Hepatocyte (in vitro differentiated cells): ENCODE results near the gene VGLL3.

ENCODE experiments used
- EZH2 ChIP-seq: fragments of 200-600 bp; sonication (generic); IDR thresholded peaks from 2 replicates; pipeline ENCODE4 v1.6.1; 2016; ENCODE audit warnings: antibody characterized with exemption, mild to moderate bottlenecking, borderline replicate concordance
- EZH2phosphoT487 ChIP-seq: fragments of 200-600 bp; sonication (generic); IDR thresholded peaks from one replicate; pipeline ENCODE4 v1.6.1; 2018; ENCODE audit warnings: antibody characterized with exemption, mild to moderate bottlenecking, low read depth, moderate library complexity; ENCODE audit not compliant: unreplicated experiment, severe bottlenecking
- TF ChIP-seq, protein P1 (sequence below): fragments of 200-600 bp; sonication (generic); IDR thresholded peaks from 2 replicates; pipeline ENCODE4 v1.5.1; 2016; ENCODE audit warnings: antibody characterized with exemption, mild to moderate bottlenecking; ENCODE audit not compliant: poor library complexity

DNA sequence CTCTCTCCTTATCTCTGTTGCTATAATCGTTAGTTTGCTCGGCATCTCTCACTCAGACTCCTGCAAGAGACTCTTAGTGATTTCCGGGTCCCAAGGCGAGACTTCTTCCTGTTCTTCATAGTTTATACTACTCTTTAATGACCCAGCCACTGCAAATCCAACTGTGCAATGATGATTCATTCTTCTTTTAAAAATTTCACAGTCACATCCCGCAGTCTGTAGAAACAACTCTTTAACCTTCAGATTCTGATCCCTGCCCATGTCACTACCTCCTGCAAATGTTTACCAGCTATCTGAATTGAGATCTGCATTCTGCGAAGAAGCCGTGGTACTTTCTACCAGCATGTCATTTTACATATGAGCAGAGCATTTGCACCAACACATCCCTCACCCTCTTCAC, 2.8 kb upstream of the VGLL3 start:
- TF ChIP-seq, protein P1, sequence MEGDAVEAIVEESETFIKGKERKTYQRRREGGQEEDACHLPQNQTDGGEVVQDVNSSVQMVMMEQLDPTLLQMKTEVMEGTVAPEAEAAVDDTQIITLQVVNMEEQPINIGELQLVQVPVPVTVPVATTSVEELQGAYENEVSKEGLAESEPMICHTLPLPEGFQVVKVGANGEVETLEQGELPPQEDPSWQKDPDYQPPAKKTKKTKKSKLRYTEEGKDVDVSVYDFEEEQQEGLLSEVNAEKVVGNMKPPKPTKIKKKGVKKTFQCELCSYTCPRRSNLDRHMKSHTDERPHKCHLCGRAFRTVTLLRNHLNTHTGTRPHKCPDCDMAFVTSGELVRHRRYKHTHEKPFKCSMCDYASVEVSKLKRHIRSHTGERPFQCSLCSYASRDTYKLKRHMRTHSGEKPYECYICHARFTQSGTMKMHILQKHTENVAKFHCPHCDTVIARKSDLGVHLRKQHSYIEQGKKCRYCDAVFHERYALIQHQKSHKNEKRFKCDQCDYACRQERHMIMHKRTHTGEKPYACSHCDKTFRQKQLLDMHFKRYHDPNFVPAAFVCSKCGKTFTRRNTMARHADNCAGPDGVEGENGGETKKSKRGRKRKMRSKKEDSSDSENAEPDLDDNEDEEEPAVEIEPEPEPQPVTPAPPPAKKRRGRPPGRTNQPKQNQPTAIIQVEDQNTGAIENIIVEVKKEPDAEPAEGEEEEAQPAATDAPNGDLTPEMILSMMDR: no peak
- TF ChIP-seq EZH2: no peak
- TF ChIP-seq EZH2phosphoT487: no peak
